GM19043 (cell line): ENCODE results near the gene CCT3.
"Not testable (repeated sequence)": the region's sequence is repeated elsewhere in the genome, so short reads cannot be mapped to it uniquely, and the experiment has no call there.

Source experiments
- ATAC-seq: cut with Tn5 transposase; IDR thresholded peaks from one replicate; pipeline ENCODE4 v1.9.1; 2021; ENCODE audit warnings: low read depth; ENCODE audit not compliant: unreplicated experiment

Gene CCT3

DNA sequence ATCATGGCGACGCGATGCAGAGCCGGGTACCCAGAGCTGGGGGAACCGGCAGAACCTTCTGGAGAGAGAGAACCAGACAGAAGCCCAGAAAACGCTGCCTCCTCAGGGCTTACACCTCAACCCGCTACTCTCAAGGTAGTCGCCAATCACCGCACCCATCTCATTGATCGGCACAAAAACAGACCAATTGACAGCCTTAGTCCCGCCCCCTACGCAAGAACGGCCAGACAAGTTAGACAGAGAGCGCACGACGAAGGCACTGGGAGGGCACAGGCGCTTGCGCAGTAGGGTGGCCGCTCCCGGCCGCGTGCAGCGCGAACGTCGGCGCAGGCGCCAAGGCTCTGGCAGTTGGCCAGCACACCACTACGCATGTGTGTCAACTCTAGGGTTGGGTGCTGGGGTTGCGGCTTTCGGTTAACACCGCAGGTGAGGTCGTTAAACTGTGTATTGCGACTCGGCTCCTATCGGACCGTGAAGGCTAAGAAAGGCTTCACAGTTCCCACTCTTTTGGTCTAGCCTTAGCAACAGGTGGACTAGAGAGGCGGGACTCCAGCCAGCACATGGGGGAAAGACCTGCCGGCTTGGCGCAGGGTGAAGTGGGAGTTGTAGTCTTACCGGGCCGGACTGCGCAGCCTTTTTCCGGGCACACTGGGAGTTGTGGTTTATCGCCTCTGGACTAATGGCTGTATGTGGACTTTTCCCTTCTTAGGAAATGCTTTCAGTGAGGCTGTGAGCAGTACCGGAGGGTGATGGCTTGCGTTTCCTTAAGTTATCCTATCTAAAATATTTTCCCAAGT, at the start of gene CCT3, which contains the start of gene TSACC:
CCT3 (minus strand) TSS at position 113 of the 797 bp plus-strand sequence; CDS start at position 5, 108 bp downstream.
TSACC (plus strand) TSS at position 347 of the 797 bp plus-strand sequence. CDS start 1,232 bp downstream, outside the sequence.
- peak; percentile 87 for ATAC-seq

DNA sequence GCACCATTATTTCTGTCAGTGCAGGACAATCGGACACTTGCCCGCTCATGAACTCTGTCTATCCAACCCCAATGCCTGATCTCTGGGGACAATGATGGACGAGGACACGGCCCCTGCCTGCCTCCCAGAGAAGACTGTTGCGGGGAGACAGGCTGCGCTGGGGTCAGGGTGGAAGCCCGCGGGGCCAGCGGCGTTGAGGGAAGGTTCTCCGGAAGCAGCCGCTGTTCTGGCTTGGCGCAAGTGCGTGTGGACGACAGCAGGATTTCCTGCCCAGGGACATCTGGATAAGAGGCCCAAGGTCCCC, 49.7 kb upstream of the CCT3 start:
- no peak for ATAC-seq

DNA sequence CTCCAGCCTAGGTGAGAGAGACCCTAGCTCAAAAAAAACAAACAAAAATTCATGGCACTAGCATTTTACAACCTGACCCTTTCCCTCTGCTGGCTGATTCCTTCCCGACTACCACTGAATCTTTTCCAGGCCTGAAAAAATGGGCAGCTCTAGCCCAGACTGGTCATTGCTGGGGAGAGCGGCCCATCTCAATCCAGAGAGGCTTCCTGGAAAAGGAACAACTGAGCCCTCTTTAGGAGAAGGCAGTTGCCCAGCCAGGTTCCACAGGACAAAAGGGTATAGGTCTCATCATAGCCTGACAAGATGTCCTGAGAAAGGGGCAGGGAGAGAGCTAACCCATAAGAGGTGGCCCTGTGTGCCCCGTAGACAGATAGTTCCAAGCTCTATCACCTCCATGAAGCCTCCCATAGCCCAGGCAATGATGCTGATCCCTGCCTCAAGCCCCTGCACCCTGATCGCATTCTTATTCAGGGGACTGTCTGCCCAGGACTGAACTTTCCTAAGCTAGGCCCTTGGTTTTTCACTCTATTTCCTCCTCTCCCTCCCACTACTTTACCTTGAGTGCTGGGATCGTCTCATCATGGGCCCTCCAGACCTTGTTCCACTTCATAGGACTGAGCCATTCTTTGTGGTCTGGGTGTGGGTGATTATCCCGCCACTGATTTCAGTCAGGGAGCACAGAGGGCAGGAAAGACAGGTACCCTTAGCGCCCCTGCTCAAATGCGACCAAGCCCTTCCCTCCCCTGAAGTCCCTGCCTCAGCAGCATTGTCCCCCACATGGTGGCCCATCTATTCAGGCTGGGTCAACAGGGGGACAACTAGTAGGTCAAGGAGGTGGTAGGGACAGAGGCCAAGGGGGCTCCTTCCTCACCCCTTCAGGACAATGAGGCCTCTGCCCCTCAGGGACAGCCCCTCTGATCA, 49.1 kb upstream of the CCT3 start:
- no peak for ATAC-seq

DNA sequence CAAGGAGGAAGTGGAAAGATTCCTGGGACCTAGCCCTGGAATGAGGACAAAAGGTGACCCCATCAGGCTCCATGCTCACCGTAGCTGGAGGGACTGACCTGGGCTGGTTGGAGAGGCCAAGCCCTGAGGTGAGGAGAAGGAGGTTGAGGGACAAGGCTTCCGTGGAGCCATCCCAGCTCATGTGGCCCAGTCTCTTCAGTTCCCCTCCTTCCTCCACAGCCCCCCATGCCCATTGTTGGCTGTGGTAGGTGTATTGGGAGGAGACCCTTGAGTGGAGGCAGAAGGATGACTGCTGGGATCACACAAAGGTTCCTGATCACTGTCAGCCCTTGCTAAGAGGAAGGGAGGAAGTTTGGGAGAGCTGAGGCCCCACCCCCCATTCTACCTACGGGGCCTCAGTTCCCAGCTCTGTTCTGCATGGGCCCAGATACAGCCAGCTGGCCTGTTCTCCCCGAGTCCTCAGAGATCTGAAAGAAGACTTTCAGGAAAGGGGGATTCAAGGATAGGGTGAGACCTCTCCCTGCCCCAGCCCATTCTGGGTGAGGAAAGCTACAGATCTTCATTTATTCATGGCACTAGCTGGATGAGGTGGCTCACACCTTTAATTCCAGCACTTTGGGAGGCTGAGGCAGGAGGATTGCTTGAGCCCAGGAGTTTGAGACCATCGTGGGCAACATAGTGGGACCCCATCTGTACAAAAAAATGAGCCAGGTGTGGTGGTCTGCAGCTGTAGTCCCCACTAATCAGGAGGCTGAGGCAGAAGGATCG, 48.2 kb upstream of the CCT3 start:
- no peak for ATAC-seq

DNA sequence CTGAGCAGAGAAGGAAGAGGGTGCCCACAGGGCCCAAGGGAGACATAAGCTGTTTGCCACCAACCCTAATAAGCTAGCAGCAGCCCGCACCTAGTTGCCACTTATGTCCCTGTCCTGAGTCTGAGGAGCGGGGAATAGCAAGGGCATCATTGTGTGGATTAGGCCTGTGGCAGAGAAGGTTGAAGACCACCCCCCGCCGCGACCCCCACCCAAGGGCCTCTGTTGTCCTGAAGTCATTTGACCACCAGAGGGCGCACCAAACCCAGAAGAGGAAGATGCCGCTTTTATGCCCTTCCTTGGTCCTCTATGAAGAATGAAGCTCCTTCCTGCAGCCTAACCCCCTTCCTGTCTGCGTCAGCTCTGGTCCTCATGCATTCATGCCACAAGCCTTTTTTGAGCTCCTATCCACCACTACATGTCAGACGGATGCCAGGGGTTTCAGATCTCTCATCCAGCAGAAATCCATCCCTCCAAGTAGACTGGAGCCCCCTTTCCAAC, 47.5 kb upstream of the CCT3 start:
- ATAC-seq: no peak

DNA sequence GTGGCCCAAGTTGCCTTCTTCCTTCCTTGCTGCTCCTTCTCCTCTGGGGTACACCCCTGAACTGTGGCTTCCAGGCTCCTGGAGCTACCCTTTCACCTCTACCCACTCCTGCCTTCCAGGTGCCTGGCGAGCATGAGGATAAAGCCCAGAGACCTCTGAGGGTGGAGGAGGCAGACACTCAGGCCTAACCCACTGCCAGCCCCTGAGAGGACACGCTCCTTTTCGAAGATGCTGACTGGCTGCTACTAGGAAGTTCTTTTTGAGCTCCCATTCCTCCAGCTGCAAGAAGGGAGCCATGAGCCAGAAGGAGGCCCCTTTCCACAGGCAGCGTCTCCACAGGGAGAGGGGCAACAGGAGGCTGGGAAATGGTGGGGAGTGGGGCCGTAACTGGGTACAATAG, 46.6 kb upstream of the CCT3 start:
- ATAC-seq: no peak

DNA sequence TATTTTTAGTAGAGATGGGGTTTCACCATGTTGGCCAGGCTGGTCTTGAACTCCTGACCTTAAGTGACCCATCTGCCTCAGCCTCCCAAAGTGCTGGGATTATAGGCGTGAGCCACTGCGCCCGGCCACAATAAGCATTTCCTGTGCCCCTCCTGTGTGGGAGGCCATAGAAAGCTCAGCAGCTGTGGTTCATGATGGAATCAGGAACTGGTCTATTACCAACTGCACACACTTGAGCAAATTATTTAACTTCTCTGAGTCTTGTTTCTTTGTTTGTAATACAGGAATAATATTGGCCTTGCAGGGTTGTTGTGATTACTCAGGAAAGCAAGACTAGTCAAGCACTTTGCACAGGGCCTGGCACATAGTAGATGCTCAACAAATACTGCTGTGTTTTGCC, 45.9 kb upstream of the CCT3 start:
- no peak for ATAC-seq

DNA sequence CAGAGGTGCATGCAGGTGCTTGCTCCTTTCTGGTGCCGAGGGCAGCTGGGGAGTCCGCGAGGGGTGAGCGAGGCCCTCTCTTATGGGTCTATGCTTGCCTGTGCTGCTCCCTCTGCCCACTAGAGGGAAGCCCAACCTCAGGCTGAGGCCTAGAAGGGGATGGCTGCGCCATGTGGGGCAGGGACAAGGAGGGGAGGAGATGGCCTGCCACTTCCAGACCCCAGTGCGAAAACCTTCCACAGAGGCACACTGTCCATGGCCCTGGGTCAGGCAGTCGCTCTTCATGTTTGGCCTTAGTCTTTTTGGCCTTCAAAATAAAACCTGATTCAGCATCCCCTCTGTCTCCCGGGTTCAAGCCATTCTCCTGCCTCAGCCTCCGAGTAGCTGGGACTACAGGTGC, 44.9 kb upstream of the CCT3 start:
- ATAC-seq: no peak

DNA sequence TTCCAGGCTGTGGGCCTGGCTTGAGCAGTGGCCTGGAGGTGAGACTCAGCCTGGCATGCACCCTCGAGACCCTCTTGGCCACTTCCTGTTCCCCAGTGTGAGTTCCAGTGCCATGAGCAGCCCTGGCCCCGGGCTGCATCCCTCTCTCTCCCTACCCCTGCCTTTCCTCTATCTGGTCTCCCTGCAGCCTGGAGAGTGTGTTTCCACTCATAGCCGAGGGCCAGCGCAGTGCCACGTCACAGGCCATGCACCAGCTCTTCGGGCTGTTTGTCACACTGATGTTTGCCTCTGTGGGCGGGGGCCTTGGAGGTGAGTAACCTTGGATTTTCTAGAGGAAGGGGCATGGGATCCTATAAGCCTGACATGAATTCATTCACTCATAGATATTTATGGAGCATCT, 44.5 kb upstream of the CCT3 start:
- ATAC-seq: no peak

DNA sequence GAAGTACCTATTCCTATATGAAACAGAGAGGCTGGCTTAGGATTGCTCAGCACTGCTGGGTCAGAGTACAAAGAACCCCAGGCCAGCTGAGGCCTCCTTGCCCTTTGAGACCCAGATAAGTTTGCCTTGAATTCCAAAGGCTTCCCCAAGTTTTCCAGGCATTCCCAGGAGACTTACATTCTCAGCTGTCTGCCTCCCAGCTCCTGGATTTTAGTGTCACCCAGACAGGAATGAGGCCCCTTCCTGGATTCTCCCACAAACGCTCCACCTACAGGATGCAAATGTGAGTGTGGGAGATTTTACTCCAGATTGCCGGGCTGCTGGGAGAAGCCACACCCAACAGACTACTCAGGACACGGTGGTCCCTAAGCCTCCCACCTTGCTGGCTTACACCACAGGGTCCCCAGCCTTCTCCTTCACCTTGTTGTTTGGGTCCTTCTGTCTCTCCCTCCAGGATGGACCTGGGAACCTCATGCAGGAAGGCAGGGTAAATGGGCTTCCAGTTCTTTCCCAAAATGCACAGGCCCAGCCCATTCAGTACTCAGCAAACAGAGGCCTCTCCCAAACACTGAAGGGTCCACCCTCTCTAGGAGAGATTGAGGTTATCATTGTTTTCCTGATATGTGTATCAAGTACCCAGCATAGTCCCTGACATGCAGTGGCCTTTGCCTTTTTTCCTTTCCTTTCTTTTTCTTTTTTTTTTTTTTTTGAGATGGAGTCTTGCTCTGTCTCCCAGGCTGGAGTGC, 41.5 kb upstream of the CCT3 start:
- ATAC-seq: no peak

DNA sequence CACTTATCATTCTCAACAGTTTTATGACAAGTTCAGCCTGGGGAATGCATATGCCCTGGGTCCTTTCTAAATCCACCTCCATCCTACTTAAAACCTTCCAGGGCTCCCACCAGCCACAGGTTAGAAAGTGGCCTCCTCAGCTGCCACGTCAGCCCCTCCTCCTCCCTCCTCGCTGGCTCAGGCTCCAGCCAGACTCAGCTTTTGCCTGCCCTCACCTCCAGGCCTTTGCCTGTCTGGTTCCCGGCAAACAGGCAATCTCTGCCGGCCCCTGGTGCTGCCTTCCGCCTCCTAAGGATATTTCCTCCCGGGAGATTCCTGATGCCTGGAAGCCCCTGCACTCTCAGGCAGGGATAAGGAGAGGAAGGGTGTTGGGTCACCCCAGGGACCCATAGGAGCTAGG, 40.5 kb upstream of the CCT3 start:
- no peak for ATAC-seq

DNA sequence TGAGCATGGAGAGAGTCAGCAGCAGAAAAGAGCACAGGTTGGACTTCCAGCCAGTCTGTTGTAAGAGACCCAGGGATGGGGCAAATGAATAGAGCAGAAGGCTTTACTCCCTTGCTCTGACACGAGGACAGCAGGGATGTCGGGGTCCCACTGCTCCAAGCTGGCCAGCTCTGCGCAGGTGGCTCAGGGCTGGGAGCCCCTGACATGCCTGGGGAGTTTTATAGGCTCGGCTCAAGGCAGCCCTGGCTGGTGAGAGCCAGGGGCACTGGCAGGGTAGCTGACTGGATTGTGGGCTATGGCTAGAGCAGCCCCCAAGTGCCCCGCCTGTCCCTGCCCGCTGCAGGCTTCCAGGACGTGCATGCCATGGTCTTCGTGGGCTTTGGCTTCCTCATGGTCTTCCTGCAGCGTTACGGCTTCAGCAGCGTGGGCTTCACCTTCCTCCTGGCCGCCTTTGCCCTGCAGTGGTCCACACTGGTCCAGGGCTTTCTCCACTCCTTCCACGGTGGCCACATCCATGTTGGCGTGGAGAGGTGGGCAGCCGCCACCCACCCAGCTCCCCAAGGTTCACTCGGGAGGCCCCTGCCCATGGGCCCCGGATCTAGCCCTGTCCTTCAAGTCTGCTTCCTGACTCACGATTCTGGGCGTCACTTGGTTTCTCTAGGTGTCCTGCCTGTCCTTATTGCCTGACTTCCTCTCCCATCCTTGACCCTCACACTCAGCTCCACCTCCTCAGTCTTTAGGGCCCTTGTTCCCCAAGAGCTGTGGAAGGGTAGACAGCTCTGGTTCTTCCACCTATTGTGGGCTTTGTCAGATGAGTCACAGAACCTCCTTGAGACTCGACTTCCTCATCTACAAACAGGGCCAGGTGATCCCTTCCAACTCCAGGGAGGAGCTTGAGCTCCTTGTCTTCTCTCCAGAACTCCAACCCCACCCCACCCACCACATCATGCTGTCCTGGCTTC, 39.1 kb upstream of the CCT3 start:
- ATAC-seq: no peak

DNA sequence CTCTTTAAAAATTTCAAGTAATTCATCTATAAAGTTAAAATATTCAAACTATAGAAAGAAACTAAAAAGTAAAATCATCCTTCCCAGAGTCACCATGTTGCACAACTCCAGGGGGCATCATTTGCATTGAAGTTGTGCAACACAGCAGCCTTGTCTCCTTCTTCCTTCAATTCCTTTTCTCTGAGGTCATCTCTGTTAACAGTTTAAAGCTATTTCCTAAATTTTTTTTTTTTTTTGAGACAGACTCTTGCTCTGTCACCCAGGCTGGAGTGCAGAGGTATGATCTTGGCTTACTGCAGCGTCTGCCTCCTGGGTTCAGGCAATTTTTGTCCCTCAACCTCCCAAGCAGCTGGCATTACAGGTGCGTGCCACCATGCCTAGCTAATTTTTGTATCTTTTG, 38.1 kb upstream of the CCT3 start:
- ATAC-seq: no peak

DNA sequence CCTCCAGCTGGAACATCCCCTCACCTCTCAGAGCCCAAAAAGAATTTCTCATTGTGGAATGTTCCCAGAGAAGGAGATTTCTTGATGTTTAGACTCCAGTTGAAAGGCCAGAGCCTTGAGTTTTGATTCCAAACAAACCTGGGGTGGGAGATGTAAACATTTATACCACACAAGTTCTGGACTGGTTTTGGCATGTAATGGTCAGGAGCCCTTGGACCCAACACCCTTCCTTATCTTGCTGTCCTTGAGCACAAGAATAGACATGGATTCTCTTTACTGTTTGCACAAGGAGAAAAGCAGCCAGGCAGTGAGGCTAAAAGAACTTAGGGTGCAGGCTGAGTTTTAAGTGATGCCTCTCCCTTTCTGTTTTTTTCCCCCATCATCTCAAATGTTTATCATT, 35.5 kb upstream of the CCT3 start:
- no peak for ATAC-seq

DNA sequence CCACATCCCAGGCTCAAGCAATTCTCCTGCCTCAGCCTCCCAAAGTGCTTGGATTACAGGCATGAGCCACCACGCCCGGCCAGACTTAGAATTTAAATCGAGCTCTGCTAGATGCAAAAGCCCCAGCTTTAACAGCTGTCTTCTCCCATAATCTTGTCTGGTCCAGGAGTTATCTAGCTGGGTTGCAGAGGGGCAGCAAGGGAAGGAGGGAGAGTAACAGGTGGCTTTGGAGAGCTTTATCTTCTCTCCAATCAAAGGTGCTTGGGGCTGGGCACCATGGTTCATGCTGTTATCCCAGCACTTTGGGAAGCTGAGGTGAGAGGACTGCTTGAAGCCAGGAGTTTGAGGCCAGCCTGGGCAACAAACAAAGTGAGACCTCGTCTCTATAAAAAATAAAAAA, 34.8 kb upstream of the CCT3 start:
- no peak for ATAC-seq

DNA sequence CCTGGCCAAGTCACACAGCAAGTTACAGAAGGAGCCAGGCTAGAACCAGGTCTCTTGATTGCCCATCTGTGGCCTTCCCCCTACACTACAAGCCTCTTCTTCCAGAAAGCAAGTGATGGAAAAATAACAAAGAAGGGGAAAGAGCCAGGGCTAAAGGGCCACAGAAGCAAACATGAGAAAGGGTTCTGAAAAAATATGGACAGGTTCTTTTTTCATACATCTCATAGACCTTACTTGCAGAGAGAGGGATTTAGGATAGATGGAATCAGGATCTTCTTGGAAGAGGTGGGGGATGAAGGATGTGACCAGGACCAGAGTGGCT, 34.1 kb upstream of the CCT3 start:
- no peak for ATAC-seq

DNA sequence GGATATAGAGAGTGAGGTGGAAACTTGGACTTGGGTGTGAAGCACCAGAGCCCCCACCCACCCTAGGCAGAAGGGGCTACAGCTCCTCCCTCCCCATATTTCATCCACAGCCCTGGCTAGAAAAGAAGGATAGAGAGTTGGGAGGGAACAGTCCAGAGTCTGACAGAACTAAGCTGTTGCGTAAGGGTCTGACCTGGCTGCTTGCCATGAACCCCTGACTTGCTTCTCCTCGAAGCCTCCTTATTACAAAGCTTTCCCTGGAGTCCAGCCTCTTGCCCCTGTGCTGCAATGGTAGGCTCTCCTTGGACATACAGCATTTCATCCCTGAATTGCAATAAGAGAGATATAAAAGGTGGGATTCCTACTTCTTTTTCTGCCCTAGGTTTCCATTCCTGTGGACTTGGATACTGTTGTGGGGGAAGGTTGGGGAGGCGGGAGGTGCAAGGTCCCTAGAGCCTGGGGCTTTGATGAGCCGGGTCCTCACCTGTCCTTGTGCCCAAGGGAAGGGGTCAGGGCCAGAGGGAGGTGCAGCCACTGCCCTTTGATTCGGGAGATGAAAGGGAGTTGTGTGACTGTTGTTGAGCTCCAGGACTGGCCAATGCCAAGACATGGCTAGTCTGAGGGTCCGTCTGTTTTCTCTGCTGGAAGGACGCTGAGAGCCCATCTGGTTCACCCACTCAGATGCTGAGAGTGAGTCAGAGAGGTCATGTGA, 33.6 kb upstream of the CCT3 start:
- ATAC-seq: no peak

DNA sequence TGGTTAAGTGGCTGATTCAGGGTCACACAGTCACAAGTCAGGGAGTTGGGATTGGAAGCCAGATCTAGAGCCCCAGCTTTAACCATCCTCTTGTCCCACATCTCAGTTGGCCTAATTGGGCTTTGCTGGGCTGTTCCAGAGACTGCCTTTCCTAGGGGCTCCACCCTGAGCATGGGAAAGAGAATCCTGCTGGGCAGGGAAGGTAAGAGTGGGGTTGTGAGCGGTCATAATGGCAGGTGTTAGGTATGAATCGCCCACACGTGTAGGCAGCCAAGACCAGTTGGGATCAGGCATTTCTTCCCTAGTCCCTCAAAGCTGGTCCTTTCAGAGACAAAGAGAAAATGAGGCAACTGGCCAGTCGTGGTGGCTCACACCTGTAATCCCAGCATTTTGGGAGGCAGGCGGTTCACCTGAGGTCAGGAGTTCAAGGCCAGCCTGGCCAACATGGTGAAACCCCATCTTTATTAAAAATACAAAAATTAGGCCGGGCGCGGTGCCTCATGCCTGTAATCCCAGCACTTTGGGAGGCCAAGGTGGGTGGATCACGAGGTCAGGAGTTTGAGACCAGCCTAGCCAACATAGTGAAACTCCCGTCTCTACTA, 31.7 kb upstream of the CCT3 start:
- ATAC-seq: not testable (repeated sequence)
